ENCODE results near the gene SOCS7.

SOCS7 gene

DNA sequence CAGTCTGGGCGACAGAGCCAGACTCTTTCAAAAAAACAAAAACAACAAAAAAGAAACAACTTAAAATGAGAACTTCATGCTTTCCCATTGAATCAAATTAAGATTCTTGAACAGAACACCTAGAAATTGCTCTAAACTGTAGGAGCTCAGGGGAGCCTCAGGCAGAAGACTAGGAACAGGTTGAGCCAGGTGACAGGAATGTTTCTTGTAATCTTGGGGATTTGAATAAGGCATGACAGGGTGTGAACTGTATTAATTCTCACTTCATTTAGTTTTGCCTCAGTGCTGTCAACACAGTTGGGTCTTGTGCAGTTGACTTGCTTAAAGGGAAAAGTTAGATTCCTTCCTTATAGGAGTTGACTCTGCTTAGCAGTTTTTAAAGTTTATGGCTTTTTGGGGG lies 27.8 kb downstream of the SOCS7 start:
- Mint-ChIP-seq H3K4me3 (no peak overlapping the region), H3K4me1 (no peaks in the 10 kb centered on the region), H3K36me3 (ENCODE audit: low read depth) (peaks cover 49% of the 10 kb centered on the region), H3K27ac (no peak overlapping the region), H3K27me3 (ENCODE audit: low read depth) (no peaks in the 10 kb centered on the region), H3K9me3 (no peaks in the 10 kb centered on the region)
- TF ChIP-seq, protein P1, sequence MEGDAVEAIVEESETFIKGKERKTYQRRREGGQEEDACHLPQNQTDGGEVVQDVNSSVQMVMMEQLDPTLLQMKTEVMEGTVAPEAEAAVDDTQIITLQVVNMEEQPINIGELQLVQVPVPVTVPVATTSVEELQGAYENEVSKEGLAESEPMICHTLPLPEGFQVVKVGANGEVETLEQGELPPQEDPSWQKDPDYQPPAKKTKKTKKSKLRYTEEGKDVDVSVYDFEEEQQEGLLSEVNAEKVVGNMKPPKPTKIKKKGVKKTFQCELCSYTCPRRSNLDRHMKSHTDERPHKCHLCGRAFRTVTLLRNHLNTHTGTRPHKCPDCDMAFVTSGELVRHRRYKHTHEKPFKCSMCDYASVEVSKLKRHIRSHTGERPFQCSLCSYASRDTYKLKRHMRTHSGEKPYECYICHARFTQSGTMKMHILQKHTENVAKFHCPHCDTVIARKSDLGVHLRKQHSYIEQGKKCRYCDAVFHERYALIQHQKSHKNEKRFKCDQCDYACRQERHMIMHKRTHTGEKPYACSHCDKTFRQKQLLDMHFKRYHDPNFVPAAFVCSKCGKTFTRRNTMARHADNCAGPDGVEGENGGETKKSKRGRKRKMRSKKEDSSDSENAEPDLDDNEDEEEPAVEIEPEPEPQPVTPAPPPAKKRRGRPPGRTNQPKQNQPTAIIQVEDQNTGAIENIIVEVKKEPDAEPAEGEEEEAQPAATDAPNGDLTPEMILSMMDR (IDR thresholded peaks at IDR 0.05; ENCODE audit: unreplicated experiment in 3 of 3) = no peak

DNA sequence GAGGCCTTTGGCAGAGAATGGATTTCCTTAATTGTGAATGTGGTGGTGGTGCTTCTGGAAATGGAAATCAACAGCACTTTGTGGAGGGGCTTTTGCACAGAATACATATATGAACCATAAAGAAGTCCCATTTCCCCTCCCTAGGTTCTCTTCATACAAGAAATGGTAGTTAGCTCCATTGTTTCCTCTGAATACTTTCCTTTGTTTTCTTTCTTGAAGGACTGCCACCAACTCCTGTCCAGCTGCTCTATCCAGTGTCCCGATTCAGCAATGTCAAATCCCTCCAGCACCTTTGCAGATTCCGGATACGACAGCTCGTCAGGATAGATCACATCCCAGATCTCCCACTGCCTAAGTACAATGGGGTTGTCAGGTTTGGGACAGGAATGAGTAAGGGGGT lies 43.4 kb downstream of the SOCS7 start:
- Mint-ChIP-seq H3K9me3 (no peaks in the 10 kb centered on the region), H3K4me1 (no peaks in the 10 kb centered on the region), H3K4me3 (no peak overlapping the region), H3K27ac (no peak overlapping the region), H3K36me3 (ENCODE audit: low read depth) (peaks cover 68% of the 10 kb centered on the region), H3K27me3 (ENCODE audit: low read depth) (no peaks in the 10 kb centered on the region)
- TF ChIP-seq, protein P1 (IDR thresholded peaks at IDR 0.05; ENCODE audit: unreplicated experiment in 3 of 3) = no peak

DNA sequence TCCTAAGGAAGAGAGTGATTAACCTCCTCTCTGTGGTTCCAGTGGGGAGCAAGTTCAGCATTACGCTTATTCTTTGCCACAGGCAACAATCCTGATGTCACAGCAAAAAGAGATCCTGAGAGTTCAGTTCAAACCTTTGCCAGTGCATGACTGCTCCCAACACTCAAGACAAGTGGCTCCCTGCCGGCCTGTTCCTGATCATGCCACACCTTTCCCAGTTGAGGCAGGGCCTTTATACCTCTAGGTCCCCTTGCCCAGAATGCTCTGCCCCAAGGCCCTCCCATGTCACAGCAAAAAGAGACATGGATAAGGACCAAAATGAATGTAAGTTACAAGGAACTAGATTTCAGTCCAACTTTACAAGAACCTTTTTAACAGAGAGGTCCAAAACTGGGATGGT lies 45.6 kb downstream of the SOCS7 start:
- Mint-ChIP-seq H3K27ac (no peak overlapping the region), H3K4me1 (no peaks in the 10 kb centered on the region), H3K9me3 (no peaks in the 10 kb centered on the region), H3K36me3 (ENCODE audit: low read depth) (peaks cover 80% of the 10 kb centered on the region), H3K4me3 (no peak overlapping the region), H3K27me3 (ENCODE audit: low read depth) (peaks cover 3% of the 10 kb centered on the region)
- TF ChIP-seq, protein P1 (IDR thresholded peaks at IDR 0.05; ENCODE audit: unreplicated experiment in 3 of 3) = no peak

DNA sequence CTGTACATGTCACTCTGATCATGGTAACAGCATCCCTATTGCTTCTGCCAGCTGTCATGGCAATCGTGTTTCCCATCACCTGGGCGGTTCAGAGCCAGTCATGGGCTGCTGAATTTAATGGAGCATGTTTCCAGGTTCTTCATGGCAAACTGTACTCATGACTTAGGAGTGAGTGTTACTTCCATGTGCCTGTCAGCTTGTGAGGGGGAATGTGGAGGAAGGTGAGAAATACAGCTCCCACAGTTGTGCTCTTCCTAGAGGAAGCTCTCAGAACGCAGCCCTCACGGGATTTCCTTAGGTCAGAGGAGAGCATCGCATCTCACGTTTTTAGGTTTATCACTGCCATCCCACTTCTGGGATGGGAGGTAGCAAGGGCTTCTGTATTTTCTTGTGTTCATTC lies 48.6 kb downstream of the SOCS7 start:
- Mint-ChIP-seq H3K9me3 (no peaks in the 10 kb centered on the region), H3K27ac (peak overlapping the region in 1 of 3 experiments; percentile 19), H3K36me3 (ENCODE audit: low read depth) (peaks cover 63% of the 10 kb centered on the region), H3K27me3 (ENCODE audit: low read depth) (peaks cover 3% of the 10 kb centered on the region), H3K4me1 (peaks cover 11% of the 10 kb centered on the region), H3K4me3 (no peak overlapping the region)
- TF ChIP-seq, protein P1 (IDR thresholded peaks at IDR 0.05; ENCODE audit: unreplicated experiment in 3 of 3) = no peak

DNA sequence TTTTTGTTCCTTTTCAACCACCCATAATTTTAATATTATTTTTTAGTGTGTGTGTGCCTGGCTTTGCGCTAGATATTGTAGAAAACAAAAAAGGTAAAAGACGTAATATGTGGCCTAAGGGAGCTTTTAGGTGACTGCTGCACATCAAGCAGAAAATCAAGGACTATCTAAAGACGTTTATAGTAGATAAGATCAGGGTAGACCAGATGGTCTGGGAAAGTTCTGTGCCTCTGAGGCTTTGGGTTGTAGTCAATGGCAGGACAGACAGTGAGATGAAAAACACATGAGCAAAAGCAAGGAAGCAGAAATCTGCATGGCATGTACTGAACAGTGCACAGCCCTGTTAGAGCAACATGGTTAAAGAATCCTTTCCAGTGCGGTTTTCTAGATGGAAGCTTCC lies 49.8 kb downstream of the SOCS7 start:
- H3K4me3 Mint-ChIP-seq = no peak overlapping the region
- TF ChIP-seq, protein P1 (IDR thresholded peaks at IDR 0.05; ENCODE audit: unreplicated experiment in 3 of 3) = no peak
- no peak overlapping the region for H3K27ac Mint-ChIP-seq
- H3K27me3 Mint-ChIP-seq (ENCODE audit: low read depth) = peaks cover 3% of the 10 kb centered on the region
- H3K4me1 Mint-ChIP-seq = peaks cover 11% of the 10 kb centered on the region
- H3K9me3 Mint-ChIP-seq = no peaks in the 10 kb centered on the region
- peaks cover 54% of the 10 kb centered on the region for H3K36me3 Mint-ChIP-seq (ENCODE audit: low read depth)

DNA sequence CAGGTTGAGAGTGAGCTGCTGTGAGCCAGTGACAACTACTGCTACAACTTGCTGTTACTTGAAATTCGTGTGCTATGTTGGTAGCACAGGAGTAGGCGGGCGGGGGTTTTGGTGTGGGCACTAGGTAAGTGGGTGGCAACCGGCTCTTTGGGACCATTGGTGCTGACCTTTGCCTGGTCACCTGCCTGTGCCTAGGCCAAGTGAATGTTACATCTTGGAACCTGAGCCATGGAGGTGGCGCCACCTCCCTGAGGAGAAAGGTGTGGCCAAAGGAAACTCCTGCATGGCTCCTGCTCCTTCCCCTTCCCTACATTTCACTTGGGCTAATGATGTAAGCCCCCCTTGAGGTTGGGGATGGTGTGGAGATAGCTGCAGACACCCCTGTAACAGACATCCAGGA lies 51.3 kb downstream of the SOCS7 start:
- TF ChIP-seq, protein P1 (IDR thresholded peaks at IDR 0.05; ENCODE audit: unreplicated experiment in 3 of 3) = no peak
- Mint-ChIP-seq H3K4me3 (no peak overlapping the region), H3K27me3 (ENCODE audit: low read depth) (peaks cover 3% of the 10 kb centered on the region), H3K4me1 (peaks cover 11% of the 10 kb centered on the region), H3K9me3 (no peaks in the 10 kb centered on the region), H3K36me3 (ENCODE audit: low read depth) (peaks cover 42% of the 10 kb centered on the region), H3K27ac (no peak overlapping the region)

Measured in nephron (organoid).